Smooth muscle cell (in vitro differentiated cells): ENCODE measurements around the gene FBXO42. TPM values are rescaled to one million over a fixed set of nuclear protein-coding genes. Genes with fewer than 3 reads are reported as not detected.

Experiments used
- DNase-seq: peaks from one replicate; lab custom pipeline; 2025; ENCODE audit not compliant: unreplicated experiment; lab: John Stamatoyannopoulos, UW
- H2AFZ ChIP-seq: fragments of 200-600 bp; sonication (generic); 2 replicates; pipeline ENCODE4 v1.6.0; 2016; ENCODE audit warnings: antibody characterized with exemption, low read depth, mild to moderate bottlenecking
- H3F3A ChIP-seq: fragments of 200-600 bp; sonication (generic); 2 replicates; pipeline ENCODE4 v1.6.0; 2017; ENCODE audit warnings: antibody characterized with exemption, low read depth
- H3K27ac ChIP-seq: fragments of 200-600 bp; sonication (generic); 2 replicates; pipeline ENCODE4 v1.5.1; 2016; ENCODE audit warnings: low read depth, mild to moderate bottlenecking
- H3K27me3 ChIP-seq: fragments of 200-600 bp; sonication (generic); 2 replicates; pipeline ENCODE4 v1.6.1; 2016; ENCODE audit warnings: low read depth, mild to moderate bottlenecking
- H3K36me3 ChIP-seq: fragments of 200-600 bp; sonication (generic); 2 replicates; pipeline ENCODE4 v1.5.1; 2016; ENCODE audit warnings: low read depth
- H3K4me1 ChIP-seq: fragments of 200-600 bp; sonication (generic); 2 replicates; pipeline ENCODE4 v1.5.1; 2016; ENCODE audit warnings: low read depth
- H3K4me2 ChIP-seq: fragments of 200-600 bp; sonication (generic); 2 replicates; pipeline ENCODE4 v1.6.0; 2016; ENCODE audit warnings: mild to moderate bottlenecking
- H3K4me3 ChIP-seq: fragments of 200-600 bp; sonication (generic); 2 replicates; pipeline ENCODE4 v1.5.1; 2016; ENCODE audit warnings: mild to moderate bottlenecking
- H3K79me2 ChIP-seq: fragments of 200-600 bp; sonication (generic); 2 replicates; pipeline ENCODE4 v1.6.0; 2016; ENCODE audit warnings: low read depth, mild to moderate bottlenecking
- H3K9ac ChIP-seq: fragments of 200-600 bp; sonication (generic); 2 replicates; pipeline ENCODE4 v1.6.0; 2016; ENCODE audit warnings: low read depth
- H3K9me3 ChIP-seq: fragments of 200-600 bp; sonication (generic); replicated peaks from 2 replicates; pipeline ENCODE4 v1.5.1; 2016; ENCODE audit warnings: low read depth
- H4K20me1 ChIP-seq: fragments of 200-600 bp; sonication (generic); 2 replicates; pipeline ENCODE4 v1.6.0; 2016; ENCODE audit warnings: low read depth
- CTCF ChIP-seq: fragments of 200-600 bp; sonication (generic); IDR thresholded peaks from 2 replicates; pipeline ENCODE4 v1.5.1; 2017; ENCODE audit warnings: borderline replicate concordance, mild to moderate bottlenecking, antibody characterized with exemption; ENCODE audit not compliant: insufficient read depth, poor library complexity, severe bottlenecking
- WGBS: methylation state at CpG from one replicate; pipeline ENCODE4 v1.1.7; 2016; ENCODE audit warnings: low lambda C conversion rate; 5-methylcytosine and 5-hydroxymethylcytosine counted together
- polyA plus RNA-seq: library from polyadenylated mRNA; unstranded; fragments of >200 nt; fragmentation: Nextera tagmentation; extraction: Ambion mirVana; gene quantifications from 2 replicates; pipeline ENCODE4 v1.2.1, GENCODE V29; 2016
- total RNA-seq: library from RNA; depleted of rRNA; stranded (reverse); fragments of >200 nt; gene quantifications from 2 replicates; pipeline ENCODE4 v1.2.3, GENCODE V29; 2014

The FBXO42 gene
- total and polyA plus RNA-seq, 2 experiments from 2014 or later, result 14.7 to 22.6 TPM

- Histone ChIP-seq H3K27me3 (no peaks in the 10 kb centered on the region), H3K4me3 (no peak overlapping the region), H3K79me2 (peaks cover 5% of the 10 kb centered on the region), H3K27ac (no peak overlapping the region), H2AFZ (no peak overlapping the region), H3K36me3 (no peaks in the 10 kb centered on the region), H3K4me1 (no peaks in the 10 kb centered on the region), H4K20me1 (peaks cover 92% of the 10 kb centered on the region), H3F3A (no peaks in the 10 kb centered on the region), H3K9me3 (no peaks in the 10 kb centered on the region), H3K4me2 (no peak overlapping the region), H3K9ac (no peak overlapping the region)
- DNase-seq, result no peak
- no peak for TF ChIP-seq CTCF
- WGBS, result 95% methylated on average over 2 of the region's 2 CpGs
These were observed 73.1 kb downstream of the FBXO42 start for GRCh38 chr1:16279186-16279585.

GRCh38 chr1:16276302-16277030, 75.8 kb downstream of the FBXO42 start:
- DNase-seq, result no peak
- Histone ChIP-seq H3K27ac (no peak overlapping the region), H3K9me3 (no peaks in the 10 kb centered on the region), H3K4me2 (no peak overlapping the region), H3K36me3 (no peaks in the 10 kb centered on the region), H3K4me3 (no peak overlapping the region), H3F3A (no peaks in the 10 kb centered on the region), H3K27me3 (peaks cover 3% of the 10 kb centered on the region), H3K9ac (no peak overlapping the region), H2AFZ (no peak overlapping the region), H3K4me1 (no peaks in the 10 kb centered on the region), H3K79me2 (peaks cover 11% of the 10 kb centered on the region), H4K20me1 (peaks cover 97% of the 10 kb centered on the region)
- TF ChIP-seq CTCF, result no peak
- WGBS, result 87% methylated on average over 4 of the region's 6 CpGs

- Histone ChIP-seq H3K27ac (no peak overlapping the region), H3K36me3 (no peaks in the 10 kb centered on the region), H2AFZ (no peak overlapping the region), H4K20me1 (peaks cover 98% of the 10 kb centered on the region), H3K4me2 (no peak overlapping the region), H3K27me3 (peaks cover 3% of the 10 kb centered on the region), H3K79me2 (peaks cover 11% of the 10 kb centered on the region), H3K4me1 (no peaks in the 10 kb centered on the region), H3F3A (no peaks in the 10 kb centered on the region), H3K4me3 (no peak overlapping the region), H3K9me3 (no peaks in the 10 kb centered on the region), H3K9ac (no peak overlapping the region)
- DNase-seq, result no peak
- no peak for TF ChIP-seq CTCF
- 94% methylated on average over 7 of the region's 7 CpGs for WGBS
These were observed 76.7 kb downstream of the FBXO42 start for GRCh38 chr1:16275591-16275990.

- Histone ChIP-seq H3K4me1 (peaks cover 9% of the 10 kb centered on the region), H3K79me2 (peaks cover 5% of the 10 kb centered on the region), H3K27ac (no peak overlapping the region), H3K4me2 (no peak overlapping the region), H3F3A (peaks cover 7% of the 10 kb centered on the region), H2AFZ (no peak overlapping the region), H4K20me1 (peaks cover 100% of the 10 kb centered on the region), H3K36me3 (no peaks in the 10 kb centered on the region), H3K9me3 (no peaks in the 10 kb centered on the region), H3K27me3 (peaks cover 6% of the 10 kb centered on the region), H3K9ac (no peak overlapping the region), H3K4me3 (no peak overlapping the region)
- no peak for TF ChIP-seq CTCF
- DNase-seq, result no peak
These were observed 84.5 kb downstream of the FBXO42 start for GRCh38 chr1:16267690-16268180.
